ENCODE measurements around the gene SLC6A5. TPM values are rescaled to one million over a fixed set of nuclear protein-coding genes. Genes with fewer than 3 reads are reported as not detected.

Gene SLC6A5
- total RNA-seq, 1 experiment from 2014 or later: not detected

GRCh38 chr11:20668844-20669819 is 69.7 kb downstream of the SLC6A5 start, which contains the start of gene NELL1:
NELL1 (plus strand) TSS chr11:20669586.
- no peak for DNase-seq (ENCODE audit: low spot score)

- no peak for DNase-seq (ENCODE audit: low spot score)
Measured at GRCh38 chr11:20669820-20670684, 70.6 kb downstream of the SLC6A5 start.

- no peak for DNase-seq (ENCODE audit: low spot score)
Measured at GRCh38 chr11:20670932-20671403, 71.6 kb downstream of the SLC6A5 start.

- peak; percentile 35 for DNase-seq (ENCODE audit: low spot score)
Measured at GRCh38 chr11:20671856-20672546, 72.6 kb downstream of the SLC6A5 start.

GRCh38 chr11:20672575-20672974 is 73.2 kb downstream of the SLC6A5 start:
- no peak for DNase-seq (ENCODE audit: low spot score)

- DNase-seq (ENCODE audit: low spot score): no peak
Measured at GRCh38 chr11:20676658-20677057, 77.2 kb downstream of the SLC6A5 start.

- no peak for DNase-seq (ENCODE audit: low spot score)
Measured at GRCh38 chr11:20688761-20689160, 89.4 kb downstream of the SLC6A5 start.

GRCh38 chr11:20707876-20708275 is 108.5 kb downstream of the SLC6A5 start:
- no peak for DNase-seq (ENCODE audit: low spot score)

Other genes starting within 250 kb of the SLC6A5 start
- gene HTATIP2, start 235.9 kb upstream of the SLC6A5 start, total RNA-seq (2014; rRNA removed; shearing (Covaris generic)): 24.8 and 36.7 TPM in 2 replicates
- gene PRMT3, start 211.9 kb upstream of the SLC6A5 start, total RNA-seq (2014; rRNA removed; shearing (Covaris generic)): 33.7 and 42.4 TPM in 2 replicates
- 0.02 and 0.66 TPM in 2 replicates for gene NELL1, start 70.0 kb downstream of the SLC6A5 start, total RNA-seq (2014; rRNA removed; shearing (Covaris generic))